NCI-H2171 (cell line): Measurements from ENCODE around the gene RETREG3.
"Not testable (repeated sequence)": the region's sequence is repeated elsewhere in the genome, so short reads cannot be mapped to it uniquely, and the experiment has no call there.

Source experiments
- DNase-seq: peaks from one replicate; lab custom pipeline; 2025; lab: John Stamatoyannopoulos, UW

Gene RETREG3

GRCh38 chr17:42612013-42612412 lies 2.8 kb upstream of the RETREG3 start:
- no peak for DNase-seq

GRCh38 chr17:42609814-42610801 lies 934 bp upstream of the RETREG3 start:
- not testable (repeated sequence) for DNase-seq

- DNase-seq, result no peak
These were observed 631 bp downstream of the RETREG3 start for GRCh38 chr17:42608305-42609181.

GRCh38 chr17:42607769-42608168 lies 1.4 kb downstream of the RETREG3 start:
- DNase-seq, result no peak

GRCh38 chr17:42603318-42603717 lies 5.9 kb downstream of the RETREG3 start:
- no peak for DNase-seq

GRCh38 chr17:42598905-42599304 lies 10.3 kb downstream of the RETREG3 start:
- peak; percentile 86 for DNase-seq

GRCh38 chr17:42596386-42596785 lies 12.8 kb downstream of the RETREG3 start:
- no peak for DNase-seq

GRCh38 chr17:42591411-42591810 lies 17.8 kb downstream of the RETREG3 start:
- no peak for DNase-seq

GRCh38 chr17:42590886-42591285 lies 18.3 kb downstream of the RETREG3 start:
- DNase-seq, result no peak

- no peak for DNase-seq
These were observed 22.5 kb downstream of the RETREG3 start for GRCh38 chr17:42586514-42587230.

- no peak for DNase-seq
These were observed 23.8 kb downstream of the RETREG3 start for GRCh38 chr17:42585353-42585752.

- DNase-seq, result no peak
These were observed 24.3 kb downstream of the RETREG3 start for GRCh38 chr17:42584880-42585279.

- DNase-seq, result no peak
These were observed 27.4 kb downstream of the RETREG3 start for GRCh38 chr17:42581744-42582270.

- DNase-seq, result no peak
These were observed 29.2 kb downstream of the RETREG3 start for GRCh38 chr17:42579794-42580551.

GRCh38 chr17:42578282-42578869 lies 30.8 kb downstream of the RETREG3 start:
- peak; percentile 82 for DNase-seq

GRCh38 chr17:42577532-42578281 lies 31.5 kb downstream of the RETREG3 start, which contains the start of gene PSMC3IP:
PSMC3IP (minus strand) TSS chr17:42577729; CDS start chr17:42577686, 43 bp downstream.
- DNase-seq, result peak; percentile 88

GRCh38 chr17:42577140-42577531 lies 32.0 kb downstream of the RETREG3 start:
- DNase-seq, result peak; percentile 7

GRCh38 chr17:42574463-42574862 lies 34.7 kb downstream of the RETREG3 start:
- no peak for DNase-seq

GRCh38 chr17:42573095-42573494 lies 36.1 kb downstream of the RETREG3 start:
- no peak for DNase-seq
